GM23338 (cell line): ENCODE results near the gene ARHGAP10. TPM values are rescaled to one million over a fixed set of nuclear protein-coding genes. Genes with fewer than 3 reads are reported as not detected.

Experiments
- ATAC-seq: fragments of 200-7000 bp; cut with Tn5 transposase; 3 replicates; pipeline ENCODE4 v1.9.1; 2020
- DNase-seq: peaks from one replicate; pipeline ENCODE4 v3.0.0-alpha.2; 2015; ENCODE audit warnings: low spot score
- H2AFZ ChIP-seq: fragments of 200-600 bp; sonication (generic); 2 replicates; pipeline ENCODE4 v1.8.0; 2016; ENCODE audit warnings: antibody characterized with exemption, mild to moderate bottlenecking, moderate library complexity
- H3F3A ChIP-seq: fragments of 200-600 bp; sonication (generic); replicated peaks from 2 replicates; pipeline ENCODE4 v1.8.0; 2017; ENCODE audit warnings: antibody characterized with exemption, mixed run types, low read depth
- H3K27ac ChIP-seq: fragments of 200-600 bp; sonication (generic); 2 replicates; pipeline ENCODE4 v1.6.1; 2016; ENCODE audit warnings: low read depth
- H3K27me3 ChIP-seq: fragments of 200-600 bp; sonication (generic); 2 replicates; pipeline ENCODE4 v1.8.0; 2016; ENCODE audit warnings: mild to moderate bottlenecking, mixed run types, moderate library complexity; ENCODE audit not compliant: insufficient read depth
- H3K36me3 ChIP-seq: fragments of 200-600 bp; sonication (generic); 2 replicates; pipeline ENCODE4 v1.8.0; 2016; ENCODE audit warnings: mild to moderate bottlenecking; ENCODE audit not compliant: insufficient read depth
- H3K4me1 ChIP-seq: fragments of 200-600 bp; sonication (generic); 2 replicates; pipeline ENCODE4 v1.8.0; 2016; ENCODE audit warnings: mild to moderate bottlenecking, moderate library complexity; ENCODE audit not compliant: insufficient read depth
- H3K4me2 ChIP-seq: fragments of 200-600 bp; sonication (generic); 2 replicates; pipeline ENCODE4 v1.7.1; 2017; ENCODE audit warnings: mixed run types
- H3K4me3 ChIP-seq: fragments of 200-600 bp; sonication (generic); 2 replicates; pipeline ENCODE4 v1.6.1; 2016; ENCODE audit warnings: mixed run types
- H3K79me2 ChIP-seq: fragments of 200-600 bp; sonication (generic); replicated peaks from 2 replicates; pipeline ENCODE4 v1.8.0; 2017; ENCODE audit warnings: mild to moderate bottlenecking; ENCODE audit not compliant: insufficient read depth
- H3K9me2 ChIP-seq: fragments of 200-600 bp; sonication (generic); 2 replicates; pipeline ENCODE4 v1.8.0; 2017; ENCODE audit not compliant: insufficient read depth
- H4K20me1 ChIP-seq: fragments of 200-600 bp; sonication (generic); replicated peaks from 2 replicates; pipeline ENCODE4 v1.8.0; 2017; ENCODE audit warnings: mild to moderate bottlenecking; ENCODE audit not compliant: insufficient read depth
- H3K27ac Mint-ChIP-seq: 2 replicates; pipeline ENCODE4 v1.8.0; 2020; ENCODE audit warnings: inconsistent platforms, mild to moderate bottlenecking, moderate library complexity, mixed read lengths
- H3K27me3 Mint-ChIP-seq: 3 replicates; pipeline ENCODE4 v1.8.0; 2022; ENCODE audit warnings: low read depth, mild to moderate bottlenecking, moderate library complexity, mixed read lengths, inconsistent platforms; ENCODE audit not compliant: insufficient read depth, poor library complexity
- H3K36me3 Mint-ChIP-seq: 3 replicates; pipeline ENCODE4 v1.8.0; 2021; ENCODE audit warnings: low read depth, mild to moderate bottlenecking, inconsistent platforms, moderate library complexity, mixed read lengths
- H3K4me1 Mint-ChIP-seq: 3 replicates; pipeline ENCODE4 v1.8.0; 2020; ENCODE audit warnings: mild to moderate bottlenecking, inconsistent platforms, mixed read lengths
- H3K4me3 Mint-ChIP-seq: 3 replicates; pipeline ENCODE4 v1.8.0; 2021; ENCODE audit warnings: moderate library complexity, mild to moderate bottlenecking, inconsistent platforms, mixed read lengths
- H3K9me3 Mint-ChIP-seq: 3 replicates; pipeline ENCODE4 v1.8.0; 2020; ENCODE audit warnings: moderate library complexity, mild to moderate bottlenecking, inconsistent platforms, mixed read lengths
- CREB1 ChIP-seq: fragments of 250-450 bp; sonication (Bioruptor Pico); IDR thresholded peaks from 2 replicates; pipeline ENCODE4 v1.5.0; 2020; ENCODE audit warnings: low read depth, mild to moderate bottlenecking, moderate library complexity
- CTCF ChIP-seq, 2 experiments: fragments of 200-600 bp in 1 of 2; sonication (generic) in 1 of 2; conservative IDR thresholded peaks; 2 replicates each; pipeline versions ENCODE4 v1.5.1 to v1.6.1; 2016 to 2017; ENCODE audit warnings: antibody characterized with exemption in 2 of 2, low read depth in 2 of 2, mild to moderate bottlenecking in 2 of 2, moderate library complexity in 1 of 2
- ETS1 ChIP-seq: IDR thresholded peaks from 2 replicates; pipeline ENCODE4 v1.6.1; 2016; ENCODE audit warnings: antibody characterized with exemption
- EZH2 ChIP-seq: fragments of 200-600 bp; sonication (generic); IDR thresholded peaks from one replicate; pipeline ENCODE4 v1.8.0; 2017; ENCODE audit warnings: antibody characterized with exemption, mild to moderate bottlenecking, low read depth; ENCODE audit not compliant: unreplicated experiment
- EZH2phosphoT487 ChIP-seq: fragments of 200-600 bp; sonication (generic); IDR thresholded peaks from one replicate; pipeline ENCODE4 v1.8.1; 2018; ENCODE audit warnings: antibody characterized with exemption; ENCODE audit not compliant: unreplicated experiment
- JUNB ChIP-seq: IDR thresholded peaks from one replicate; pipeline ENCODE4 v1.6.1; 2016; ENCODE audit warnings: antibody characterized with exemption; ENCODE audit not compliant: unreplicated experiment
- POLR2AphosphoS5 ChIP-seq: IDR thresholded peaks from 2 replicates; pipeline ENCODE4 v1.6.1; 2016; ENCODE audit warnings: antibody characterized with exemption, low read depth
- REST ChIP-seq: IDR thresholded peaks from one replicate; pipeline ENCODE4 v1.6.1; 2018; ENCODE audit warnings: antibody characterized with exemption; ENCODE audit not compliant: unreplicated experiment
- STAT1 ChIP-seq: IDR thresholded peaks from one replicate; pipeline ENCODE4 v1.6.1; 2016; ENCODE audit warnings: antibody characterized with exemption; ENCODE audit not compliant: unreplicated experiment
- ZNF114 ChIP-seq: fragments of 250-450 bp; sonication (Bioruptor Pico); IDR thresholded peaks from 2 replicates; pipeline ENCODE4 v1.5.0; 2020; ENCODE audit warnings: mild to moderate bottlenecking, moderate library complexity
- polyA plus RNA-seq: library from polyadenylated mRNA; unstranded; fragments of >200 nt; fragmentation: Nextera tagmentation; extraction: Ambion mirVana; gene quantifications from 2 replicates; pipeline ENCODE4 v1.2.1, GENCODE V29; 2016
- total RNA-seq: library from RNA; depleted of rRNA; stranded (reverse); fragments of >200 nt; shearing (Covaris generic); gene quantifications from 2 replicates; pipeline ENCODE4 v1.2.3, GENCODE V29; 2014

The ARHGAP10 gene
- total and polyA plus RNA-seq, 2 experiments from 2014 or later: 5.1 to 6.3 TPM

DNA sequence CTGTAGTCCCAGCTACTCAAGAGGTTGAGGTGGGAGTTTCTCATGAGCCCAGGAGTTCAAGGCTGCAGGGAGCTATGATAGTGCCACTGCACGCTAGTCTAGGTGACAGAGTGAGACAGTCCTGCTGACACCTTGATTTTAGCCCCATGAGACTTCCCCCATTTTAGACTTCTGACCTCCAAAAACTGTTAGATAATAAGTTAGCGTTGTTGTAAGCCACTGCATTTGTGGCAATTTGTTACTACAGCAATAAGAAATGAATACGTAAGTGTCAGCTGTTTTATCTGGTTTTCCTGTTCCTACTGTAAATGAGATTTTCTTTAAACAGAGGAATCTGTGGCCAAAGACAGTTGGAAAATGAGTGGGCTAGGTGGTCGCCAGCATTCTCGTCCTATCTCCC, 83.9 kb downstream of the ARHGAP10 start:
- H3K4me1 ChIP-seq: no peaks in the 10 kb centered on the region
- H3K36me3 ChIP-seq: no peaks in the 10 kb centered on the region
- Mint-ChIP-seq H3K27me3 (peaks cover 2% of the 10 kb centered on the region), H3K4me1 (peaks cover 8% of the 10 kb centered on the region; the same call in 2 of the 3 replicates), H3K27ac (no peak overlapping the region), H3K36me3 (no peaks in the 10 kb centered on the region), H3K9me3 (no peaks in the 10 kb centered on the region), H3K4me3 (no peak overlapping the region)
- H3K9me2 ChIP-seq: no peaks in the 10 kb centered on the region
- no peak overlapping the region for H3K4me2 ChIP-seq
- H3K27ac ChIP-seq: no peak overlapping the region
- H4K20me1 ChIP-seq: no peaks in the 10 kb centered on the region
- no peaks in the 10 kb centered on the region for H3F3A ChIP-seq
- no peaks in the 10 kb centered on the region for H3K27me3 ChIP-seq
- no peak for DNase-seq
- H2AFZ ChIP-seq: no peak overlapping the region
- no peak for ATAC-seq
- H3K79me2 ChIP-seq: no peaks in the 10 kb centered on the region
- no peak overlapping the region for H3K4me3 ChIP-seq
- TF ChIP-seq STAT1 (no peak), POLR2AphosphoS5 (no peak), CTCF (conservative IDR thresholded peaks at IDR 0.05; ENCODE audit: low read depth in 2 of 2) (no peak), EZH2phosphoT487 (no peak), JUNB (no peak), ETS1 (no peak), ZNF114 (CRISPR knock-in tag) (no peak)

DNA sequence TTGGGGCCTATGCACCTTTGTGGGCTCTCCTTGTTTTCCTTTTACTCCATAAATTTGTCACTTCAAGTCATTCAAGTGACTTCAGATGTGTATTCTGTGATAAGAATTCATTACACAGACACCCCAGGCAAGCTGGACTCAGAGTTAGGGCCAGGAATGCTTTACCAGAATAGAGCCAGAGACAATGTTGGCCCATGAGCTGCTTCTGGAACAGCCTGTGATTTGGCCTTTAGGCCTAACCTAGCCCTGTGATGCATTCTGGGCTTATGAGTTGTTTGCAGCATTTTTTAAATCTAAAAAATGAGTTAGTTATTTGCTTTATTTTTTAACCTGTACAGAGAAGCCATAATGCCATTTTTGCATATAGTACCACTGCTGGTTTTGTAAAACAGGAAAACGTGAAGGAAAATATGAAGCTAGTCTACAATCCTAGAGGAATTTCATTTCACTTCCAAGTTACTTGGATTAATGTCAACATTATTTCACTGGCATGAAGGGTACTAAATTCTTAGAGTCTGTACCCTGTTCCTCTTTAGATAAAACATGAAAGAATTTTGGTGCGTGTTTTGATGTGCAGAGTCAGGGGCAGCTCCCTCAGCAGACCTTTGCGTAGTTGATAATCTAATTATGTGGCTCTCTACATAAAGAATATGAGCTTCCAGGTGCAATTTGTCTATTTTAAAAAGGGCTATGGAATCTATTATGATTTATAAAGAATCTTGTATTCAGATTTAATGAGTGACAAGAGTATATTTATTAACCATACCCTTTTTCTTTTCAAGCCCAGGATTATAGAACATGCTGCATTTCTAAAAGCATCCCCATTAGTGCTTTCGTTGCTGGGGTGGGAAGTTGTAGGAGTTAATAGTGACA, 84.7 kb downstream of the ARHGAP10 start:
- H3K36me3 ChIP-seq: no peaks in the 10 kb centered on the region
- no peak overlapping the region for H3K4me3 ChIP-seq
- Mint-ChIP-seq H3K27me3 (peaks cover 6% of the 10 kb centered on the region), H3K4me1 (peaks cover 6% of the 10 kb centered on the region; the same call in 2 of the 3 replicates), H3K9me3 (no peaks in the 10 kb centered on the region), H3K4me3 (no peak overlapping the region), H3K27ac (no peak overlapping the region), H3K36me3 (no peaks in the 10 kb centered on the region)
- H3K4me2 ChIP-seq: no peak overlapping the region
- no peaks in the 10 kb centered on the region for H3K4me1 ChIP-seq
- no peaks in the 10 kb centered on the region for H4K20me1 ChIP-seq
- H3K79me2 ChIP-seq: no peaks in the 10 kb centered on the region
- no peak for ATAC-seq
- no peaks in the 10 kb centered on the region for H3K27me3 ChIP-seq
- no peak overlapping the region for H2AFZ ChIP-seq
- TF ChIP-seq EZH2 (no peak), JUNB (no peak), CREB1 (CRISPR knock-in tag) (no peak), REST (no peak)
- H3K27ac ChIP-seq: no peak overlapping the region
- no peak for DNase-seq
- no peaks in the 10 kb centered on the region for H3K9me2 ChIP-seq
- H3F3A ChIP-seq: no peaks in the 10 kb centered on the region
